ENCODE data around the gene EXOC6B. TPM values are rescaled to one million over a fixed set of nuclear protein-coding genes. Genes with fewer than 3 reads are reported as not detected.

Gene EXOC6B
- total RNA-seq, 2 donors from 2014 or later: 16.6 to 36.6 TPM

DNA sequence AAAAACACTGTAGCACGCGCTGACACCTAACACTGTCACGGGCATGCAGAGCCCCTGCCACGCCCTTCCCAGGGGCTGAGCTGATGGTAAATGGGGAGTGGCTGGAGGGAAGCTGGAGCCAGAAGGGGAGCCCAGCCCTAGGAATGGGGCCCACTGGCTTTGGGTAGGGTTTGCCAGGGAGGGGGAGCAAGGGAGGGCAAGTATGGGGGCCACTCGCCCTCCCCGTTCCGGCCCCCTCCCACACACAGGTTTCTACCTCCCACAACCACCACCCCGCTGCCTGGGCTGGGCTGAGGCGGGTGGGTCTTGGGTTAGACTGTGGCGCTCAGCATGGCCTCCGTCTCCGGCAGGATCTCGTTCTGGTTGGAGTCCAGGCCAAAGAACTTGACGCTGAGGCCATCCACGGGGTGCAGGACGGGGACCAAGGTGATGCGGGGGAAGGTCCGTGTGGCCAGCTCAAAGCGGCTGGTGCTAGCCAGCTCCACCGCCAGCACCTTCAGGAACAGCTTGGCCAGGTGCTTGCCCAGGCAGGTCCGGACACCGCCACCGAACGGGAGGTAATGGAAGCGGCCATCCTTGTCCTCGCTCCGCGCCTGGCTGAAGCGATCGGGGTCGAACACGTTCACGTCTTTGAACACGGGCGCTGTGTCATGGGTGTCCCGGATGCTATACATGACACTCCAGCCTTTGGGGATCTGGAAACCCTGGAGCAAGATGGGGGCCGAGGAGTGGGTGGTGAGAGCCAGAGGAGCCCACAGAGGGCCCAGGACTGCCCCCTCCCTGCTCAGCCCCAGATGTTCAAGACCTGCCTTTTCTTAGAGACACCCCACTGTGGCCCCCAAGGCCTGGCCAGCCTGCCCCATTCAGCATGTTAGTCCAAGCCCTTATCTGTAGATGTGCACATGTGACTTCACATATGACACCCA is 693.7 kb downstream of the EXOC6B start:
- H3K27me3 ChIP-seq (replicated peaks; ENCODE audit: insufficient read depth): no peaks in the 10 kb centered on the region
- H3K4me3 ChIP-seq: no peak overlapping the region
- DNase-seq (ENCODE audit: low spot score): no peak
- no peaks in the 10 kb centered on the region for H3K4me1 ChIP-seq (replicated peaks)
- H3K27ac ChIP-seq: no peak overlapping the region
- H3K36me3 ChIP-seq: no peaks in the 10 kb centered on the region
- WGBS: 96% methylated on average over 37 of the region's 37 CpGs
- TF ChIP-seq, protein P1, sequence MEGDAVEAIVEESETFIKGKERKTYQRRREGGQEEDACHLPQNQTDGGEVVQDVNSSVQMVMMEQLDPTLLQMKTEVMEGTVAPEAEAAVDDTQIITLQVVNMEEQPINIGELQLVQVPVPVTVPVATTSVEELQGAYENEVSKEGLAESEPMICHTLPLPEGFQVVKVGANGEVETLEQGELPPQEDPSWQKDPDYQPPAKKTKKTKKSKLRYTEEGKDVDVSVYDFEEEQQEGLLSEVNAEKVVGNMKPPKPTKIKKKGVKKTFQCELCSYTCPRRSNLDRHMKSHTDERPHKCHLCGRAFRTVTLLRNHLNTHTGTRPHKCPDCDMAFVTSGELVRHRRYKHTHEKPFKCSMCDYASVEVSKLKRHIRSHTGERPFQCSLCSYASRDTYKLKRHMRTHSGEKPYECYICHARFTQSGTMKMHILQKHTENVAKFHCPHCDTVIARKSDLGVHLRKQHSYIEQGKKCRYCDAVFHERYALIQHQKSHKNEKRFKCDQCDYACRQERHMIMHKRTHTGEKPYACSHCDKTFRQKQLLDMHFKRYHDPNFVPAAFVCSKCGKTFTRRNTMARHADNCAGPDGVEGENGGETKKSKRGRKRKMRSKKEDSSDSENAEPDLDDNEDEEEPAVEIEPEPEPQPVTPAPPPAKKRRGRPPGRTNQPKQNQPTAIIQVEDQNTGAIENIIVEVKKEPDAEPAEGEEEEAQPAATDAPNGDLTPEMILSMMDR (IDR thresholded peaks at IDR 0.05): no peak
- no peak for TF ChIP-seq POLR2AphosphoS5 (IDR thresholded peaks at IDR 0.05)
- TF ChIP-seq POLR2A (IDR thresholded peaks at IDR 0.05): no peak
- no peaks in the 10 kb centered on the region for H3K9me3 ChIP-seq
- intact Hi-C loops (cut with DNase I): loop anchor here (10.0 kb wide), 1 partner anchor 613 kb away; no protein-coding TSS in a partner anchor

DNA sequence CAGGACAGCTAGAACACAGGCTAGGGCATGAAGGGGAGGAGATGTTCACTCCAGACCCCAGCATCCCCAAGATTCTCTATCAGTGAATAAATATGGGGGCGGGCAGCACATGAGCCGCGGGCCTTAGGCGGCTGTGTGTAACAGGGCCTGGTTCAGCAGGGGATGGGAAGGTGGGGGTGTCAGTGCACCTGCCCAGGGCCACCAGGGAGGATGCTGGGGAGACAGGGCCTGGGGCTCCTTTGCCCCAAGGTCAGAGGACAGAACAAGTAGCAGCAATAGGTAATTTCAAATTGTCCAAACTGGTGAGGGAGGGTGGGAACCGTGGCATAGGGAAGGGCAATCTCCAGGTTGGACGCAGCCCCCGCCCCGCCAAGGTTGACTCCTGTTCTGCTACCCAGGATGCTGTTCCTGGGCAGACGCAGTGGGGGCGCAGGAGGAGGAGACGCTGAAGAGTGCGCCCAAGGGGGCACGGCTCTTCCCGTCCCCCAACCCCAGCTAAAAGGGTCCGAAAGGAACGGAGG is 694.4 kb downstream of the EXOC6B start:
- Histone ChIP-seq H3K9me3 (no peaks in the 10 kb centered on the region), H3K4me3 (no peak overlapping the region), H3K36me3 (no peaks in the 10 kb centered on the region), H3K27me3 (replicated peaks; ENCODE audit: insufficient read depth) (no peaks in the 10 kb centered on the region), H3K27ac (no peak overlapping the region), H3K4me1 (replicated peaks) (no peaks in the 10 kb centered on the region)
- TF ChIP-seq POLR2A (IDR thresholded peaks at IDR 0.05): no peak
- TF ChIP-seq POLR2AphosphoS5 (IDR thresholded peaks at IDR 0.05): no peak
- TF ChIP-seq, protein P1 (IDR thresholded peaks at IDR 0.05): no peak
- 91% methylated on average over 16 of the region's 16 CpGs for whole genome bisulfite sequencing
- DNase-seq (ENCODE audit: low spot score): no peak
- intact Hi-C loops (cut with DNase I): loop anchor here (10.0 kb wide), 1 partner anchor 613 kb away; no protein-coding TSS in a partner anchor

DNA sequence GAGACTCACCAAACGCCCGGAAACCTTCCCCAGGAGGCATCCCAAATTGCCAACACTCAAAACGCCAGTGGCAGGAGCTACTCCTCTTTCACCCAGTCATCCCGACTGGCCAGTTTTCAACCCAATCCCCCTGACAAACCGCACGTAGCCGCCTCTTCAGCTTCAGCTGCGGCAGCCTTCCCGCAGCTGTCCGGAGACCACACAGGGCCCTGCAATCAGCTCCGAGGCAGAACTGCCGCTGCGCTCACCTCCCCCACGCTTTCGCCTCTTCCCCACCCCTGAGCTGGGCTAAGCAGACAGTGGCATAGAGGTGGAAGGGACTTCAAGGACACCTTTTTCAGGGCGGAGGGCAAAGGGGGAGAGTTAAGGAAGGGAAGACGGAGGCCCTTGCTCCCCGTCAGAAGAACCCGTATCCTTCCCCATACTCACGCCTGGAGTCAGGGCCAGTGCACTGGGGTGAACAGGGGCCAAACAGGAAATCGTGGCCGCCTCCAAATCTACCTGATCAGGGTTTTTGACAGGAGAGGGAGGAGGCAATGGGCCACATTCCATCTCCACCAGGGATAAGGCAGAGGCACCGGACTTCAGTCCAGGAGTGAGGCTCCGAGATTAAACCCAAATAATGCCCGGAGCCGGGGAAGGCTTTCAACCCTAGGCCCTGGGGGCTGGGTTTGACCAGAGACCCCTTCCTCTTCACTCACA is 695.0 kb downstream of the EXOC6B start:
- intact Hi-C loops (cut with DNase I): loop anchor here (10.0 kb wide), 1 partner anchor 614 kb away; no protein-coding TSS in a partner anchor
- DNase-seq (ENCODE audit: low spot score): no peak
- WGBS: 53% methylated on average over 26 of the region's 26 CpGs
- Histone ChIP-seq H3K9me3 (no peaks in the 10 kb centered on the region), H3K27ac (no peak overlapping the region), H3K27me3 (replicated peaks; ENCODE audit: insufficient read depth) (no peaks in the 10 kb centered on the region), H3K4me1 (replicated peaks) (no peaks in the 10 kb centered on the region), H3K4me3 (no peak overlapping the region), H3K36me3 (no peaks in the 10 kb centered on the region)
- TF ChIP-seq POLR2A (IDR thresholded peaks at IDR 0.05): no peak
- no peak for TF ChIP-seq POLR2AphosphoS5 (IDR thresholded peaks at IDR 0.05)

DNA sequence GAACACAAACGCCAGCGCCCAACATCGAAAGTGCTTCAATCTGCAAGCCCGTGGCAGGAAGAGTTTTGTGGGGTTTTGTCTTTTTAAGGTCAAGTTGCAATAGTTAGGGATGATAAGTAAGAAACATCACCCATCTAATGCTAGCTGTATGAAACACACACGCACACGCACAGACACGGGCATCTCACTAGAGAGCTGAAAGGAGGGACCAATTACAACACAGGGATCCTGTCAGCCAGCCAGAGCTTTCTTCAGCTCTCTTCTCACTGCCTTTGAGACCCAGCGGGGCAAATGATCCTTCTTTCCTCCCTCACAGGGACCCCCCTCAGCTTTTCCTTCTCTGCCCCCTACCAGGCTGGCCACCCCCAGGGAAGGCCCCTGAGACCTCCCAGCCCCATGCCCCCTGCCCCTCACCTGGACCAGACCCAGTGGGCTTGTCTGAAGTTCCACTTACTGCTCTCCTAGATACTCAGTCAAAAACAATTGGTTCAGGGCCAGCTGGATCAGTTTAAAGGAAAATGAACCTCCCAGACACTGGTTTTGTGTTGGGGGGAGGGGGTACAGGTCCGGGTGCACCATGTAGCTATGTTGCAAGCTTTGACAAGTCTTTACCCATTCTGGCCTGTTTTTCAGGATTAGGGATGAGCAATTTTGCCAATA is 696.0 kb downstream of the EXOC6B start:
- Histone ChIP-seq H3K27ac (no peak overlapping the region), H3K4me3 (no peak overlapping the region), H3K9me3 (no peaks in the 10 kb centered on the region), H3K27me3 (replicated peaks; ENCODE audit: insufficient read depth) (no peaks in the 10 kb centered on the region), H3K36me3 (no peaks in the 10 kb centered on the region), H3K4me1 (replicated peaks) (no peaks in the 10 kb centered on the region)
- 83% methylated on average over 9 of the region's 9 CpGs for WGBS
- DNase-seq (ENCODE audit: low spot score): no peak
- intact Hi-C loops (cut with DNase I): loop anchor here (10.0 kb wide), 1 partner anchor 615 kb away; no protein-coding TSS in a partner anchor
- TF ChIP-seq POLR2A (IDR thresholded peaks at IDR 0.05) (no peak), POLR2AphosphoS5 (IDR thresholded peaks at IDR 0.05) (no peak)
- TF ChIP-seq, protein P1 (IDR thresholded peaks at IDR 0.05): no peak

DNA sequence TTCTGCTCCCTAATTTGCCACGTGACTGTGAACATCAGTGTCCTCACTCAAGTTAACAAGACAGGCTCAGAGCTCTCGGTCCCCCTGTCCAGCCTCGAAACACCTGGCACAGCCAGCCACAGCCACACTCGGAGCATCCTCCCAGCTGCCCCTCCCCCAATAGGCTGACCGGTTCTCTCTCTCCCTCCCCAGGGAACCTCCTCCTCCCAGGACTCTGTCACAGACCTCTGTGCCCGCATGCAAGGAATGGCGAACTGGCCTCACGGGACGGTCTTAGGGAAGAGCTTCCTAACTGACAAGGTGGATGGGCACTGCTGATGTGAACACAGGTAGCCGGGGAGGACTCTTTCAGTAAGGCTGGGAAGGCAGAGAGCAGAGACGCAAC is 697.0 kb downstream of the EXOC6B start:
- no peak overlapping the region for H3K4me3 ChIP-seq
- H3K36me3 ChIP-seq: no peaks in the 10 kb centered on the region
- H3K4me1 ChIP-seq (replicated peaks): no peaks in the 10 kb centered on the region
- no peak for DNase-seq (ENCODE audit: low spot score)
- H3K27ac ChIP-seq: no peak overlapping the region
- WGBS: 85% methylated on average over 11 of the region's 11 CpGs
- H3K27me3 ChIP-seq (replicated peaks; ENCODE audit: insufficient read depth): no peaks in the 10 kb centered on the region
- no peaks in the 10 kb centered on the region for H3K9me3 ChIP-seq
- intact Hi-C loops (cut with DNase I): no loop called here
- TF ChIP-seq, protein P1 (IDR thresholded peaks at IDR 0.05): no peak
- TF ChIP-seq POLR2A (IDR thresholded peaks at IDR 0.05): no peak

All from prostate gland (tissue), 2 donors.